Measurements from ENCODE around the gene DNM3.

GRCh38 chr1:172400722-172401105 is 559.4 kb downstream of the DNM3 start:
- TF ChIP-seq EZH2phosphoT487 (conservative IDR thresholded peaks at IDR 0.05; ENCODE audit: low read length) (no peak), CTCF (IDR thresholded peaks at IDR 0.05; ENCODE audit: insufficient read depth, low read length, poor library complexity, severe bottlenecking) (no peak)
